ENCODE data around the gene FAM149B1.

Gene FAM149B1

GRCh38 chr10:73262105-73262730 lies 94.3 kb downstream of the FAM149B1 start:
- H3K36me3 ChIP-seq (ENCODE audit: control insufficient read depth, insufficient read depth, low read length) = no peaks in the 10 kb centered on the region
- no peak overlapping the region for H3K9ac ChIP-seq (ENCODE audit: low read length)
- no peaks in the 10 kb centered on the region for H3K27me3 ChIP-seq (ENCODE audit: control insufficient read depth, insufficient read depth, low read length)
- H3K9me3 ChIP-seq (ENCODE audit: control insufficient read depth, low read length) = no peaks in the 10 kb centered on the region
- no peaks in the 10 kb centered on the region for H3K4me1 ChIP-seq (ENCODE audit: control insufficient read depth, insufficient read depth, low read length)
- no peak overlapping the region for H3K4me3 ChIP-seq (ENCODE audit: low read length)

- Histone ChIP-seq H3K27me3 (ENCODE audit: control insufficient read depth, insufficient read depth, low read length) (no peaks in the 10 kb centered on the region), H3K4me1 (ENCODE audit: control insufficient read depth, insufficient read depth, low read length) (no peaks in the 10 kb centered on the region), H3K9me3 (ENCODE audit: control insufficient read depth, low read length) (no peaks in the 10 kb centered on the region), H3K36me3 (ENCODE audit: control insufficient read depth, insufficient read depth, low read length) (no peaks in the 10 kb centered on the region), H3K4me3 (ENCODE audit: low read length) (no peak overlapping the region), H3K9ac (ENCODE audit: low read length) (no peak overlapping the region)
These were observed 95.1 kb downstream of the FAM149B1 start for GRCh38 chr10:73262880-73263555.

- Histone ChIP-seq H3K36me3 (ENCODE audit: control insufficient read depth, insufficient read depth, low read length) (no peaks in the 10 kb centered on the region), H3K4me1 (ENCODE audit: control insufficient read depth, insufficient read depth, low read length) (no peaks in the 10 kb centered on the region), H3K9me3 (ENCODE audit: control insufficient read depth, low read length) (no peaks in the 10 kb centered on the region), H3K27me3 (ENCODE audit: control insufficient read depth, insufficient read depth, low read length) (no peaks in the 10 kb centered on the region), H3K9ac (ENCODE audit: low read length) (no peak overlapping the region), H3K4me3 (ENCODE audit: low read length) (no peak overlapping the region)
These were observed 95.9 kb downstream of the FAM149B1 start for GRCh38 chr10:73263693-73264347.

GRCh38 chr10:73264423-73264822 lies 96.5 kb downstream of the FAM149B1 start:
- H3K9ac ChIP-seq (ENCODE audit: low read length) = no peak overlapping the region
- H3K4me3 ChIP-seq (ENCODE audit: low read length) = no peak overlapping the region
- no peaks in the 10 kb centered on the region for H3K36me3 ChIP-seq (ENCODE audit: control insufficient read depth, insufficient read depth, low read length)

GRCh38 chr10:73281097-73281496 lies 113.2 kb downstream of the FAM149B1 start:
- no peaks in the 10 kb centered on the region for H3K36me3 ChIP-seq (ENCODE audit: control insufficient read depth, insufficient read depth, low read length)
- no peak overlapping the region for H3K4me3 ChIP-seq (ENCODE audit: low read length)
- no peaks in the 10 kb centered on the region for H3K9me3 ChIP-seq (ENCODE audit: control insufficient read depth, low read length)
- no peaks in the 10 kb centered on the region for H3K27me3 ChIP-seq (ENCODE audit: control insufficient read depth, insufficient read depth, low read length)
- no peak overlapping the region for H3K9ac ChIP-seq (ENCODE audit: low read length)
- H3K4me1 ChIP-seq (ENCODE audit: control insufficient read depth, insufficient read depth, low read length) = no peaks in the 10 kb centered on the region

More at GRCh38 chr10:73264423-73264822, 96.5 kb downstream of the FAM149B1 start:
- Histone ChIP-seq H3K4me1 (ENCODE audit: control insufficient read depth, insufficient read depth, low read length) (no peaks in the 10 kb centered on the region), H3K27me3 (ENCODE audit: control insufficient read depth, insufficient read depth, low read length) (no peaks in the 10 kb centered on the region), H3K9me3 (ENCODE audit: control insufficient read depth, low read length) (no peaks in the 10 kb centered on the region)

GRCh38 chr10:73287441-73287840 lies 119.5 kb downstream of the FAM149B1 start:
- no peaks in the 10 kb centered on the region for H3K4me1 ChIP-seq (ENCODE audit: control insufficient read depth, insufficient read depth, low read length)
- H3K27me3 ChIP-seq (ENCODE audit: control insufficient read depth, insufficient read depth, low read length) = no peaks in the 10 kb centered on the region
- H3K36me3 ChIP-seq (ENCODE audit: control insufficient read depth, insufficient read depth, low read length) = no peaks in the 10 kb centered on the region
- no peak overlapping the region for H3K4me3 ChIP-seq (ENCODE audit: low read length)
- no peak overlapping the region for H3K9ac ChIP-seq (ENCODE audit: low read length)
- H3K9me3 ChIP-seq (ENCODE audit: control insufficient read depth, low read length) = no peaks in the 10 kb centered on the region

- Histone ChIP-seq H3K4me3 (ENCODE audit: low read length) (no peak overlapping the region), H3K27me3 (ENCODE audit: control insufficient read depth, insufficient read depth, low read length) (no peaks in the 10 kb centered on the region), H3K9ac (ENCODE audit: low read length) (no peak overlapping the region), H3K4me1 (ENCODE audit: control insufficient read depth, insufficient read depth, low read length) (no peaks in the 10 kb centered on the region), H3K9me3 (ENCODE audit: control insufficient read depth, low read length) (no peaks in the 10 kb centered on the region), H3K36me3 (ENCODE audit: control insufficient read depth, insufficient read depth, low read length) (no peaks in the 10 kb centered on the region)
These were observed 122.0 kb downstream of the FAM149B1 start for GRCh38 chr10:73289958-73290357.

DNA sequence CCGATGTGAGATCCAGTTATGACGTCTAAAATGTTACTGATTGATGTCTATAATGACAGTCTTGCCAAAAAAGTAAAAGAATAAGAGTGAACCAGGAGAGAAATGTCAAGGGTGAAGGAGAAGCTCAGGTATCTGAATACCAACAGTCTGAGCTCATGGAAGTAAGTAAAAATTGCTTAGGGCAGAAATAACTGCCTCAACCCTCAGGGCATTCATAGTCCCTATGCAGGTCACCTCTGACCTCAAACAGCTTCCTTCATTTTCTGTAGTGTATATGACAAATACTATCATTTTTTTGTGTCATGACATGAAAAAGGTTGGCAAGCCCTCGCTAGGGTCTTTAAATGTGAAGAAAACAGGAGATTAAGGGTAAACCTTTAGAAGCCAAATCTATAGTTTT lies 125.5 kb downstream of the FAM149B1 start:
- Histone ChIP-seq H3K9ac (ENCODE audit: low read length) (no peak overlapping the region), H3K4me1 (ENCODE audit: control insufficient read depth, insufficient read depth, low read length) (no peaks in the 10 kb centered on the region), H3K36me3 (ENCODE audit: control insufficient read depth, insufficient read depth, low read length) (no peaks in the 10 kb centered on the region), H3K4me3 (ENCODE audit: low read length) (no peak overlapping the region), H3K9me3 (ENCODE audit: control insufficient read depth, low read length) (no peaks in the 10 kb centered on the region), H3K27me3 (ENCODE audit: control insufficient read depth, insufficient read depth, low read length) (no peaks in the 10 kb centered on the region)
